ENCODE measurements around the gene LTA. TPM values are rescaled to one million over a fixed set of nuclear protein-coding genes. Genes with fewer than 3 reads are reported as not detected.

Gene LTA
- total RNA-seq, 1 experiment from 2014 or later, result not detected

DNA sequence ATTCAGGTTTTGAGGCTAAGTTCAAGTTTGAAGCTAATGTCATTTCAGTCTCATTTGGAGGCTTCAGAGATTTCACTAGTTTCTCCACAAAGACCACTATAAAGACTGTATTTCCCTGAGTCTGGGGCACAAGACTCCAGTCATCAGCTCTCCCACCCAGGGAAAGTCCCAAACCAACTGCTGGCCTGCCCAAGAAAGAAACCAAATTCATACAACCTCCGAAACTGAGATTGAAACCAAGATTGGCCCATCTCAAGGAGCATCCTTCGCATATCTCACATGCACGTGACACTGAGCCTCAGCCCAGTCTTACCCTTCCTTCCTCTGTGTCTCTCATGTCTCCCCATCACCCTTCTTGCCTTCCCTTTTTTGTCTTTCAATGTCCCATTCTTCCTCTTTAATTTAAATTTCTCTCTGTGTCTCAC, 3.5 kb upstream of the LTA start:
- Histone ChIP-seq H4K91ac (ENCODE audit: insufficient read length, low read depth, low read length) (no peak overlapping the region), H3K23me2 (ENCODE audit: insufficient read length, low read depth, low read length, poor library complexity, severe bottlenecking) (no peaks in the 10 kb centered on the region), H3K4me2 (ENCODE audit: insufficient read depth, insufficient read length, low read length) (no peak overlapping the region), H3K18ac (ENCODE audit: insufficient read length, low read depth, low read length) (no peak overlapping the region), H2BK15ac (ENCODE audit: low read depth, low read length) (no peak overlapping the region), H3K27me3 (ENCODE audit: insufficient read depth, low read length) (no peaks in the 10 kb centered on the region), H3K9me3 (ENCODE audit: control insufficient read depth, low read depth, low read length) (no peaks in the 10 kb centered on the region), H2BK120ac (ENCODE audit: low read depth, low read length, poor library complexity, severe bottlenecking) (no peak overlapping the region), H3K14ac (ENCODE audit: insufficient read depth, low read length) (no peak overlapping the region), H4K20me1 (ENCODE audit: control insufficient read depth, insufficient read depth, insufficient read length) (no peaks in the 10 kb centered on the region), H4K8ac (replicated peaks; ENCODE audit: insufficient read length, low read depth, low read length) (no peak overlapping the region), H3K56ac (ENCODE audit: insufficient read length, low read depth, low read length) (no peak overlapping the region), H3T11ph (ENCODE audit: low read length) (no peak overlapping the region), H3K79me1 (ENCODE audit: insufficient read depth, low read depth, low read length, poor library complexity, severe bottlenecking) (no peaks in the 10 kb centered on the region), H3K4ac (ENCODE audit: low read depth, low read length) (no peak overlapping the region), H3K9ac (ENCODE audit: extremely low read depth, insufficient read length, low read length) (no peak overlapping the region), H2AFZ (ENCODE audit: low read length) (no peak overlapping the region), H3K23ac (ENCODE audit: insufficient read length, low read depth, low read length) (no peak overlapping the region), H3K27ac (ENCODE audit: insufficient read length, low read depth, low read length) (no peak overlapping the region), H2BK5ac (ENCODE audit: insufficient read length, low read length) (no peak overlapping the region), H2BK20ac (ENCODE audit: low read depth, low read length, poor library complexity, severe bottlenecking) (no peak overlapping the region), H3K79me2 (ENCODE audit: insufficient read depth, low read length) (no peaks in the 10 kb centered on the region), H2AK5ac (ENCODE audit: insufficient read length, low read length) (no peak overlapping the region), H3K4me1 (ENCODE audit: insufficient read depth, low read length) (no peaks in the 10 kb centered on the region), H2BK12ac (ENCODE audit: insufficient read length, low read depth, low read length) (no peak overlapping the region), H4K5ac (ENCODE audit: insufficient read length, low read depth, low read length) (no peak overlapping the region)
- Mint-ChIP-seq H3K36me3 (ENCODE audit: insufficient read depth in 1 of 3, low read depth in 3 of 3) (no peaks in the 10 kb centered on the region), H3K27me3 (ENCODE audit: low read depth) (peaks cover 2% of the 10 kb centered on the region), H3K4me1 (peaks cover 10 to 11% of the 10 kb centered on the region in 2 experiments), H3K27ac (no peak overlapping the region; a peak in 1 of 7 replicates), H3K9me3 (no peaks in the 10 kb centered on the region; a peak in 1 of 5 replicates), H3K4me3 (no peak overlapping the region)
- no peak for DNase-seq
- WGBS (ENCODE audit: extremely low coverage, insufficient read length, low lambda C conversion rate), result no CpG with 5 or more reads among the region's 3 CpGs
- TF ChIP-seq, protein P1, sequence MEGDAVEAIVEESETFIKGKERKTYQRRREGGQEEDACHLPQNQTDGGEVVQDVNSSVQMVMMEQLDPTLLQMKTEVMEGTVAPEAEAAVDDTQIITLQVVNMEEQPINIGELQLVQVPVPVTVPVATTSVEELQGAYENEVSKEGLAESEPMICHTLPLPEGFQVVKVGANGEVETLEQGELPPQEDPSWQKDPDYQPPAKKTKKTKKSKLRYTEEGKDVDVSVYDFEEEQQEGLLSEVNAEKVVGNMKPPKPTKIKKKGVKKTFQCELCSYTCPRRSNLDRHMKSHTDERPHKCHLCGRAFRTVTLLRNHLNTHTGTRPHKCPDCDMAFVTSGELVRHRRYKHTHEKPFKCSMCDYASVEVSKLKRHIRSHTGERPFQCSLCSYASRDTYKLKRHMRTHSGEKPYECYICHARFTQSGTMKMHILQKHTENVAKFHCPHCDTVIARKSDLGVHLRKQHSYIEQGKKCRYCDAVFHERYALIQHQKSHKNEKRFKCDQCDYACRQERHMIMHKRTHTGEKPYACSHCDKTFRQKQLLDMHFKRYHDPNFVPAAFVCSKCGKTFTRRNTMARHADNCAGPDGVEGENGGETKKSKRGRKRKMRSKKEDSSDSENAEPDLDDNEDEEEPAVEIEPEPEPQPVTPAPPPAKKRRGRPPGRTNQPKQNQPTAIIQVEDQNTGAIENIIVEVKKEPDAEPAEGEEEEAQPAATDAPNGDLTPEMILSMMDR (conservative IDR thresholded peaks at IDR 0.05), result no peak

Measured in H9 (cell line).